Natural killer cell (primary cell): ENCODE results near the gene CAST. TPM values are rescaled to one million over a fixed set of nuclear protein-coding genes. Genes with fewer than 3 reads are reported as not detected.

Experiments
- ATAC-seq, 3 donors: fragments of 150-1000 bp in 2 of 3; fragments of 200-7000 bp in 1 of 3; cut with Tn5 transposase; 1 replicate in 1 of 3; 2 replicates in 2 of 3; pipeline ENCODE4 v1.10.0; 2021; ENCODE audit warnings: mild to moderate bottlenecking in 2 of 3, moderate library complexity in 2 of 3
- DNase-seq, 2 donors: peaks; one replicate each; pipeline versions ENCODE4 v3.0.0 to v3.0.0-alpha.2; 2013 to 2021; ENCODE audit warnings: mixed read lengths in 1 of 2
- H3K27ac ChIP-seq: one replicate; pipeline ENCODE4 v1.5.1; 2013; ENCODE audit warnings: mild to moderate bottlenecking, low read length
- H3K27me3 ChIP-seq: one replicate; pipeline ENCODE4 v1.6.1; 2013; ENCODE audit warnings: low read length; ENCODE audit not compliant: control insufficient read depth, insufficient read depth
- H3K36me3 ChIP-seq: one replicate; pipeline ENCODE4 v1.6.1; 2013; ENCODE audit warnings: low read length; ENCODE audit not compliant: control insufficient read depth, insufficient read depth
- H3K4me1 ChIP-seq: one replicate; pipeline ENCODE4 v1.6.1; 2013; ENCODE audit warnings: low read length; ENCODE audit not compliant: control insufficient read depth, insufficient read depth
- H3K4me3 ChIP-seq: one replicate; pipeline ENCODE4 v1.5.1; 2013; ENCODE audit warnings: low read length
- H3K9me3 ChIP-seq: one replicate; pipeline ENCODE4 v1.6.1; 2013; ENCODE audit warnings: low read length; ENCODE audit not compliant: control insufficient read depth, insufficient read depth
- H3K27ac Mint-ChIP-seq, 2 donors: one replicate each; pipeline ENCODE4 v1.8.0; 2022; ENCODE audit warnings: mild to moderate bottlenecking in 2 of 2, mixed read lengths in 2 of 2, moderate library complexity in 1 of 2
- H3K27me3 Mint-ChIP-seq, 2 donors: one replicate each; pipeline ENCODE4 v1.8.0; 2022; ENCODE audit warnings: low read depth in 2 of 2, mixed read lengths in 2 of 2
- H3K36me3 Mint-ChIP-seq: one replicate; pipeline ENCODE4 v1.8.0; 2022; ENCODE audit warnings: mixed read lengths
- H3K4me1 Mint-ChIP-seq, 2 donors: one replicate each; pipeline ENCODE4 v1.8.0; 2022; ENCODE audit warnings: mixed read lengths in 2 of 2
- H3K4me3 Mint-ChIP-seq: one replicate; pipeline ENCODE4 v1.8.0; 2022; ENCODE audit warnings: mild to moderate bottlenecking, moderate library complexity, mixed read lengths
- H3K9me3 Mint-ChIP-seq, 2 donors: one replicate each; pipeline ENCODE4 v1.8.0; 2022; ENCODE audit warnings: mixed read lengths in 2 of 2
- WGBS: methylation state at CpG from one replicate; pipeline ENCODE4 v1.1.7; 2013; ENCODE audit warnings: missing lambda C conversion rate; ENCODE audit not compliant: insufficient coverage; 5-methylcytosine and 5-hydroxymethylcytosine counted together
- intact Hi-C: fragments of 100-400 bp; cut with micrococcal nuclease; formaldehyde crosslinking; loops from one replicate; pipeline ENCODE4 v1.14.2; 2022
- total RNA-seq, 4 donors: library from RNA; stranded (reverse); fragments of 120-200 nt in 1 of 4; gene quantifications; one replicate each; pipeline versions ENCODE4 v1.2.3 to v1.2.4, GENCODE V29; 2013 to 2022
- TF ChIP-seq, protein P1 (sequence below): fragments of 200-600 bp; IDR thresholded peaks from one replicate; pipeline ENCODE4 v1.8.0; 2022; ENCODE audit warnings: antibody characterized with exemption

CAST gene
- total RNA-seq, 3 donors from 2014 or later (not counting 1 experiment from before 2014, with no cell fraction given), result 364 to 414 (median 376) TPM

- TF ChIP-seq, protein P1, sequence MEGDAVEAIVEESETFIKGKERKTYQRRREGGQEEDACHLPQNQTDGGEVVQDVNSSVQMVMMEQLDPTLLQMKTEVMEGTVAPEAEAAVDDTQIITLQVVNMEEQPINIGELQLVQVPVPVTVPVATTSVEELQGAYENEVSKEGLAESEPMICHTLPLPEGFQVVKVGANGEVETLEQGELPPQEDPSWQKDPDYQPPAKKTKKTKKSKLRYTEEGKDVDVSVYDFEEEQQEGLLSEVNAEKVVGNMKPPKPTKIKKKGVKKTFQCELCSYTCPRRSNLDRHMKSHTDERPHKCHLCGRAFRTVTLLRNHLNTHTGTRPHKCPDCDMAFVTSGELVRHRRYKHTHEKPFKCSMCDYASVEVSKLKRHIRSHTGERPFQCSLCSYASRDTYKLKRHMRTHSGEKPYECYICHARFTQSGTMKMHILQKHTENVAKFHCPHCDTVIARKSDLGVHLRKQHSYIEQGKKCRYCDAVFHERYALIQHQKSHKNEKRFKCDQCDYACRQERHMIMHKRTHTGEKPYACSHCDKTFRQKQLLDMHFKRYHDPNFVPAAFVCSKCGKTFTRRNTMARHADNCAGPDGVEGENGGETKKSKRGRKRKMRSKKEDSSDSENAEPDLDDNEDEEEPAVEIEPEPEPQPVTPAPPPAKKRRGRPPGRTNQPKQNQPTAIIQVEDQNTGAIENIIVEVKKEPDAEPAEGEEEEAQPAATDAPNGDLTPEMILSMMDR, result no peak
- Histone ChIP-seq H3K4me1 (no peaks in the 10 kb centered on the region), H3K4me3 (no peak overlapping the region), H3K9me3 (no peaks in the 10 kb centered on the region), H3K27me3 (no peaks in the 10 kb centered on the region), H3K36me3 (peaks cover 7% of the 10 kb centered on the region), H3K27ac (no peak overlapping the region)
- WGBS, result 91% methylated on average over 1 of the region's 1 CpG
- Mint-ChIP-seq H3K4me1 (peaks cover 40 to 42% of the 10 kb centered on the region in 2 donors), H3K4me3 (no peak overlapping the region), H3K9me3 (no peaks in the 10 kb centered on the region), H3K36me3 (peaks cover 3% of the 10 kb centered on the region), H3K27me3 (no peaks in the 10 kb centered on the region), H3K27ac (no peak overlapping the region)
- intact Hi-C loops, result no loop called here
- DNase-seq, result no peak
- ATAC-seq, result no peak
These were observed 28.7 kb downstream of the CAST start for GRCh38 chr5:96690861-96691260.

- Histone ChIP-seq H3K9me3 (no peaks in the 10 kb centered on the region), H3K27ac (no peak overlapping the region), H3K4me3 (no peak overlapping the region), H3K27me3 (no peaks in the 10 kb centered on the region), H3K4me1 (no peaks in the 10 kb centered on the region), H3K36me3 (peaks cover 12% of the 10 kb centered on the region)
- Mint-ChIP-seq H3K36me3 (no peaks in the 10 kb centered on the region), H3K4me1 (peaks cover 32 to 33% of the 10 kb centered on the region in 2 donors), H3K9me3 (no peaks in the 10 kb centered on the region), H3K4me3 (no peak overlapping the region), H3K27me3 (no peaks in the 10 kb centered on the region), H3K27ac (peak overlapping the region in 1 of 2 donors; percentile 34)
- no peak for DNase-seq
- WGBS, result 100% methylated on average over 1 of the region's 2 CpGs
- intact Hi-C loops, result no loop called here
- ATAC-seq, result no peak
- TF ChIP-seq, protein P1, result no peak
These were observed 29.5 kb downstream of the CAST start for GRCh38 chr5:96691503-96692303.

DNA sequence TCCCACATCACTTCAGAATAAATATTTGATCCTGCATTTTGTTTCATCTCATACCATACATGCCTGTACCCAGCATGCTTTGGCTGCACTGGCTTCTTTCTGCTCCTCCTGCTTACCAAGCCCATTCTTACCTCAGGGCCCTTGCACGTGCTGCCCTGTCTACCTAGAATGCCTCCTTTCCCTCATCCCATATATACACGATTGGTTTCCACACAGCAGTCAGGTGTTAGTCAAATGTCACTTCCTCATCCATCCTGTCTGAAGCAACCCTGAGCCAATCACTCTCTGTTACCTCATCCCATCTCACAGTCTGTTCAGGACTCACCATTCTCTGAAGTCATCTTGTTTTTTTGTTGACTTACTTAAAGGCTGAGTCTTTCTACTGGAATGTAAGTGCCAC lies 30.3 kb downstream of the CAST start:
- intact Hi-C loops, result no loop called here
- ATAC-seq (peak in 1 of 3 donors; percentile 17), DNase-seq (no peak)
- H3K27ac ChIP-seq, result no peak overlapping the region
- Mint-ChIP-seq H3K27me3 (no peaks in the 10 kb centered on the region), H3K27ac (peak overlapping the region; percentile 18 to 34), H3K9me3 (no peaks in the 10 kb centered on the region), H3K4me1 (peaks cover 26 to 27% of the 10 kb centered on the region in 2 donors), H3K36me3 (peaks cover 4% of the 10 kb centered on the region), H3K4me3 (no peak overlapping the region)
- TF ChIP-seq, protein P1, result no peak
- no peaks in the 10 kb centered on the region for H3K4me1 ChIP-seq
- no peak overlapping the region for H3K4me3 ChIP-seq
- H3K36me3 ChIP-seq, result peaks cover 14% of the 10 kb centered on the region
- H3K9me3 ChIP-seq, result no peaks in the 10 kb centered on the region
- H3K27me3 ChIP-seq, result no peaks in the 10 kb centered on the region
- 89% methylated on average over 2 of the region's 2 CpGs for WGBS
